Fibroblast of skin of abdomen (primary cell): ENCODE measurements around the gene SALL1.

Experiments used
- DNase-seq: peaks from one replicate; pipeline ENCODE4 v3.0.0-alpha.2; 2013

Gene SALL1

GRCh38 chr16:51109173-51109572, 41.9 kb downstream of the SALL1 start:
- no peak for DNase-seq

DNA sequence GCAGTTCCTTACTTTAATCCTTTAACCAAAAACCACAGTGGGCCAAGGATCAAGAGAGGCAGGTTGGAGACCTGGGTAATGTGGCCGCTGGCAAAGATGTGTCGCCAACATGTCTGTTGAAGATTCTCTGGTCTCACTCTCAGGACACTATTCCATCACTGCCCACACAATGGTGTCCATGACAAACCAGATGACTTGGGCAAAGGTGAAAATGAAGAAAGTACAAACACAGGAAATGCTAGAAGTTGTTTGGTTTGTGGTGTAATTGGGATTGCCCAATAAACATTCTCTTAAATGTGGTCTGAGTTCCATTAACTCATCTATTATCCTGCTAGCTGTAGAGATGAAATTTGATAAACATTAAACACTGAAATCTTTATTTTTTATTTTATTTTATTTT, 43.3 kb downstream of the SALL1 start:
- no peak for DNase-seq

- DNase-seq: no peak
These were observed 44.5 kb downstream of the SALL1 start for GRCh38 chr16:51106535-51106934.

DNA sequence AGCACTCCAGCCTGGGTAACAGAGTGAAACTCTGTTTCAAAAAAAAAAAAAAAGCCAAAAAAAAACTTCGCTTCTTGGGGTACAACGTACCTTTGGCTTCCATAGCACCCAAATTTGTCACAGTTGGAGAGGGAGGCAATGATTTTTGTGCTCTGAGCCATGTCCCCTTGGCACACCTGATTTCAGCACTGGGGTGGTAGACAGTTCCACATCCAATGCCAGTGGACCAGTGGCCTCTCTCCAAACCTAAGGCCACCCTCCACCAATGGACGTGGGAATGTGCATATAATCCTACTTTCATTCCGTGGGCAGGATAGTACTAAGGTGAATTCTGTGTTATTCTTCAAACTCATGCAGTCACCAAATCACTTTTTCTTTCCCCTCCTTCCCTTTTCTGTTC, 47.5 kb downstream of the SALL1 start:
- no peak for DNase-seq

GRCh38 chr16:51097729-51098128, 53.3 kb downstream of the SALL1 start:
- no peak for DNase-seq

- no peak for DNase-seq
These were observed 55.0 kb downstream of the SALL1 start for GRCh38 chr16:51095890-51096626.

GRCh38 chr16:51095084-51095881, 55.8 kb downstream of the SALL1 start:
- DNase-seq: no peak

GRCh38 chr16:51093726-51094280, 57.3 kb downstream of the SALL1 start:
- no peak for DNase-seq
